ENCODE results near the gene FNDC1.
A peak's percentile ranks its signal among the peaks of the same experiment; 100 is the strongest.
"Not testable (repeated sequence)": the region's sequence is repeated elsewhere in the genome, so short reads cannot be mapped to it uniquely, and the experiment has no call there.

The FNDC1 gene
- total RNA-seq, result 0 reads per million in 2 donors

GRCh38 chr6:159169193-159169555, at the start of gene FNDC1:
Gene FNDC1 (plus strand): TSS chr6:159169400. CDS start chr6:159169597, 197 bp downstream.
- peak; percentile 32 for DNase-seq

DNA sequence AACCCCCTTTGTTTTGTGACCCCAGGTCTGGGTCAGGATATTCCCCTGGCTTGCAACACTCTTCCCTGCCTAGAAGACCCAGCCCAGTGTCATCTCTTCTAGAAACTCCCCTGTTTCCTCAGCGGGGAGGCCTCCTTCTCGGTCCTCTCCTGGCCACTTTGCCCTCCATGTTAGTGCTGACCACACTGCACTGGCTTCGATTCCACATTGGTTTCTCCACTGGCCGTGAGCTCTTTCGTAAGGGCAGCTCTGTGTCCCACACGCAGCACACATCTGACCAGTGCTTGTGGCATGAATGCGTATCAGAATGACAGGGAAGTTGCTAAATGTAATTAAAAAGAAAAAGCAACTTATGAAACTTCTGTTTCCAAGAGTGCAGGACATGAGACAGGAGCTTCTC, 49.4 kb upstream of the FNDC1 start:
- no peak for DNase-seq

DNA sequence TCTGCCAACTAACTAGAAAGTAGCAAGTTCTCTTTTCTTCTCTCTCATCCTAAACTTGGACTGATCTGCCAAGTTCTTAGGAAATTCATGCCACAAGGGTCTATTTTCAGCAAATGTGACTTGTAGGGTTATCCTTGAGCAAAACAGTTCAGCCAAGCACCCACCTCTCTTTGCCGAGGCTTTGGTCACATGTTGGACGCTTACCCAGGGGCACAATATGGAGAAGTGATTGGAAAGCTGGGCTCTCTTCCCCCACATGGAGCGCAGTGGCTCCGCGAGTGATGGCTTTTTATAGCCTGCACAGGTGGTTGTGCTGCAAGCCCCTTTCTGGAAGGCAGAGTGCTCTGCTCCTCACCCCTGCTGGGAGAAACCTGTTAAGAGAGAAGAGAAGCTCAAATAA, 47.7 kb upstream of the FNDC1 start:
- no peak for DNase-seq

DNA sequence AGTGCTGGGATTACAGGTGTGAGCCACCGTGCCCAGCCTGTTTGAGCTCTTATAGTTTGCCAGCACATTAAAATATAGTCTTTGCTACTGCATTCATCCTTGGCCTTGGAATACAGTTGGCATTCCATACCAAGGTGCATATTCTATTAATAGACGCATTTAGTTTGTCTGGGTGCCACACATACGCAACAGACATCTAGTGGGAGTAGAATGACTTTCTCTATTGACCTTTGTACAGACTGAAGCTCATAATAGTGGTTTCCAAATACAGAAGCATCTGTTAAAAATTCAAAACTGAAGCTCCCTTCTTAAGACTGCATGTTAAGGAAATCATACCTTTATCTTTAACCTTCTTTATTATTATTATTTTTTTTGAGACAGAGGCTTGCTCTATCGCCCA, 46.7 kb upstream of the FNDC1 start:
- no peak for DNase-seq

DNA sequence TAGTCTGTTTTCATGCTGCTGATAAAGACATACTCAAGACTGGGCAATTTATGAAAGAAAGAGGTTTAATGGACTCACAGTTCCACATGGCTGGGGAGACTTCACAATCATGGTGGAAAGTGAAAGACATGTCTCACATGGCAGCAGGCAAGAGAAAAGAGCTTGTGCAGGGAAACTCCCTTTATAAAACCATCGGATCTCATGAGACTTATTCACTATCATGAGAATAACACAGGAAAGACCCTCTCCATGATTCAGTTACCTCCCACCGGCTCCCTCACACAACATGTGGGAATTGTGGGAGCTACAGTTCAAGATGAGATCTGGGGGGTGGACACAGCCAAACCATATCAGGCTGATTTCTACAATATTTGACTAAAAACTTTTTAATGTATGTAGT, 45.4 kb upstream of the FNDC1 start:
- not testable (repeated sequence) for DNase-seq

GRCh38 chr6:159125014-159125609, 44.1 kb upstream of the FNDC1 start:
- DNase-seq, result no peak

DNA sequence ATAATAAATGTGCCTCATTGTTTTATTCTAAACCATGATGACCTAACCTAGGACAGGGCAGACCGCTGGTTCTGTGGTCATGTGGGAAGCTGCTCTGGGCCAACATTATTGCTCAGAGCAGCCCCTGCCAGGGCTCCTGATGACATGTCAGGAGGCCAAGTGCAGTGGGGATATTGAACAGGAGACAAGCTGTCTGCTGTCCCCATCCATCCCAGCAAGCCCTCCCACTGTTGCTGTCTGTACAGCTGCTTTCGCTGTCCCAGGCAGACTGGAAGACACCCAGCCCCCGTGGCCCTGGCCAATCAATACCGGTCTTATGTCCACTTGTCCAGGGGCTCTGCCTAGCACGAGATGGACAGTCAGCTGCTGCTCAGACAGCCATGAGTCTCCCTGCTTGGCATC, 43.2 kb upstream of the FNDC1 start:
- no peak for DNase-seq

- no peak for DNase-seq
These were observed 42.6 kb upstream of the FNDC1 start for GRCh38 chr6:159126590-159126989.

DNA sequence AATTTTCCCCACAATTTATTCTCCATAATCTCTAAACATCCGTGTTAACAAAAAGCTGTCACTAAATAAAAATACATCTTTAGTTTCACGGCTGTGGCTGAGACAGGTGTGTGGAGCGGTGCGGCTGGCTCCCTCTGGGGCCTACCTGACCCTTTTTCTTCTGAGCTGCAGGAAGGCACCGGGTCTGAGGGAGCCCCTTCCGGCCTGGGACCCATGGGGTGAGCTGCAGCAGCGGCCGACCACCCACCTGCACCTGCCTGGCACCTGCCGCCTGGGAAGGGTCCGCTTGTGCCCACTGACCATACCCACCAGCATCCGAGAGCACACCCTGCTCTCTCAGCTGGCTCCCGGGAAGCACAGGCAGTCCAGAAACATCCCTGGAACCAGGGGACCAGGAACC, 41.5 kb upstream of the FNDC1 start:
- DNase-seq, result no peak

GRCh38 chr6:159128978-159129377, 40.2 kb upstream of the FNDC1 start:
- DNase-seq, result no peak

GRCh38 chr6:159130846-159131245, 38.4 kb upstream of the FNDC1 start:
- DNase-seq, result no peak

DNA sequence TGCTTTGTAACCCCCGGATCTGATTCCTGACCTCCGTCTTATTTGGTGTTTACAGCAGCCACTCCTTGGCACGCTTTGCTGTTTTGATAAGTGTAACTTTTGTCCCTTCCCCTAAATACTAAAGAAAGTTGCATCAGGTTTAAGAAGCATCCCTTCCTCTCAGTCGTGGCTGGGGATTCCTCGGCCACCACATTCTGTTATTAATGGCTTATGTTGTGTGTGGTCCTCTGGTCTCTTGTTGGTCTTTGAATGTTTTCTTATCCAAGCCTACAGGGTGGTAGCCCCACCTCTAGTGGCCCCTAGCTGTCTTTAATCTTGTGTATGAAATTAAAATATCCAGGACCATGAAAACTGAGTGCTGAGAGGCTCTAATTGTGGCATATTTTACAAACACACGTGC, 37.5 kb upstream of the FNDC1 start:
- no peak for DNase-seq

GRCh38 chr6:159132664-159133063, 36.5 kb upstream of the FNDC1 start:
- DNase-seq, result no peak

DNA sequence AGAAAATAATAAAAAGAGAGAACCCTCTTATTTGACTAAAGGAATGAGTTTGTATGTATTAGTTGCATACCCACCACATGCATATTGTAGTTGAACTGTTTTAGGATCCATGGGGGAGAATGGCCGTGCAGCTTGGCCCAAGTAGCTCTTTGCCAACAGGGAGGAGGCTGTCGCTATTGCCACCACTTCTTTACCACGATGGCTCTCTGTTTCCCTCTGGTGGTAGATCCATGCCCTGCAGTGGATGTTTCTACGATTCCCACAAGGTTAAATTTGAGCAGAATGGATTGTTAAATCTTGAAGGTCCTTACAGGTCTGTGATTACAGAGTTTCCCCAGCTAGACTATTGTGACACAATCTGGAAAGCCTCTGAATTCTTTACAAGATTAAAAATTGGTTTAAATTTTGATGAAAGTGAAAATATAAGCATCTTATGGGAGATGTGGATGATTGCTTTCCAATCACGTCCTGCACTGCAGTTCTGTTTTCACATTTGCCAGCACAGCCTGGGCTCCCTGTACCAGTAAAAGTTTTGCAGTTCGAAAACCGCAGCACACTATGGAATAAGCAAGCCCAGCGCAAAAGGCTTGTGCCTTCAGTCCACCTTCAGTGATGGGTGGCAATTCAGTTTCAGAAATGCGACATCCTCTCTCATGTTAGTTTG, 34.4 kb upstream of the FNDC1 start:
- no peak for DNase-seq

DNA sequence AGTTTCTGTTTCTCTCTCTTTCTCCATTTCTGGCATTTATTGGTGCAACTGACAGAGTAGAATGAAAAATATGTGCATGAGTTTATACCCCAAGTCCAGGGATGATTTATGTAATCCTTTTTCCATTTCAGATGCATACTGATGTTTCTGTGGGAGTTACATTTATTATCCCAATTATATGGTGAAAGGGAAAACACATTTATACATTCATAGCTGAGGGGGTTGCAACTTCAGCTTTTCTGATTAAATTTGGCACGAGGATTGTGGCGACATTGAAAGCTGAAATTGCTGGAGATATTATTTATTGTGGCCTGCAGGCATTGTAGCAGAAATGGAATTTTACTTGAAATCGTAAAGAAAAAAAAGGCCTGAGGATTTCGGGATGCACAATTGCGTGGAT, 31.5 kb upstream of the FNDC1 start:
- no peak for DNase-seq

GRCh38 chr6:159142531-159142930, 26.7 kb upstream of the FNDC1 start:
- DNase-seq, result no peak

DNA sequence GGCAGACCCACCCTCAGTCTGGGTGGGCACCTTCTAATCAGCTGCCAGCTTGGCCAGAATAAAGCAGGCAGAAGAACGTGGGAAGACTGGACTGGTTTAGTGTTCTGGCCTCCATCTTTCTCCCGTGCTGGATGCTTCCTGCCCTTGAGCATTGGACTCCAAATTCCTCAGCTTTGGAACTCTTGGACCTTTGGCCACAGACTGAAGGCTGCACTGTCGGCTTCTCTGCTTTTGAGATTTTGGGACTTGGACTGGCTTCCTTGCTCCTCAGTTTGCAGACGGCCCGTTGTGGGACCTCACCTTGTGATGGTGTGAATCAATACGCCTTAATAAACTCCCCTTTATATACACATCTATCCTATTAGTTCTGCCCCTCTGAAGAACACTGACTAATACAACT, 20.6 kb upstream of the FNDC1 start:
- DNase-seq, result no peak

GRCh38 chr6:159149641-159150040, 19.6 kb upstream of the FNDC1 start:
- no peak for DNase-seq

- no peak for DNase-seq
These were observed 17.8 kb upstream of the FNDC1 start for GRCh38 chr6:159151266-159151855.

DNA sequence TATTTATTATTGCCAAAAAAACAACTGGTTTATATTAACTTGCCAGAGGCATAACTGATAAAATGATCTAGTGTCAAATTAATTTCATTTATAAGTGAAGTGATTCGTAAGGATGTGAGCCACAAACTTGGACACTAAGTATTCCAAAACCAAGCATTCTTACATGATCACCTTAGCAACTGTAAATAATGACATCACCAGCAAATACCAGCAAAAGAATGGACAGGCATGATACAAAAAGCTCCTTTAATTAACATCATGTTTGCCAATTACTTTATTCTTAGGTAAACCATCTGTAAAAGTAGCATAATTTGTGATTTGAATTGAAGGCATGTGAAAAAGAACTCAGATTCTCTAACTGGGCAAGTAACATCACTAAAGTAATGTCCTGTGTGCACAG, 17.2 kb upstream of the FNDC1 start:
- no peak for DNase-seq

- no peak for DNase-seq
These were observed 16.4 kb upstream of the FNDC1 start for GRCh38 chr6:159152782-159153181.

DNA sequence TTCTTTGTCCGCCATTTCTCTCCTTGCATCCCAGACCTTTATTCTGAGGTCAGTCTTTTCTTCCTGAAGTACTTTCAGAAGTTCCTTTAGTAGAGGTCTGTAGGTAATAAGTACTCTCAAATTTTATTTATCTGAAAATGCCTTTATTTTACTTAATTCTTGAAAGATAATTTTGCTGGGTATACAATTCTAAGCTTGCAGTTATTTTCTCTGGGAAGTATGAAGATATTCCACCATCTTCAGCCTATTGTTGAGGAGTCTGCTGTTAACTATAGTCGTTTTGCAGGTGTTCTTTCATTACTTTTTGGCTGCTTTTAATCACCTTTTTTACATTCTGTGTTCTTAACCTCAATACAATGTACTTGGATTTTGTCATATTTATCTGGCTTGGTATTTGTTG, 13.5 kb upstream of the FNDC1 start:
- DNase-seq, result no peak

DNA sequence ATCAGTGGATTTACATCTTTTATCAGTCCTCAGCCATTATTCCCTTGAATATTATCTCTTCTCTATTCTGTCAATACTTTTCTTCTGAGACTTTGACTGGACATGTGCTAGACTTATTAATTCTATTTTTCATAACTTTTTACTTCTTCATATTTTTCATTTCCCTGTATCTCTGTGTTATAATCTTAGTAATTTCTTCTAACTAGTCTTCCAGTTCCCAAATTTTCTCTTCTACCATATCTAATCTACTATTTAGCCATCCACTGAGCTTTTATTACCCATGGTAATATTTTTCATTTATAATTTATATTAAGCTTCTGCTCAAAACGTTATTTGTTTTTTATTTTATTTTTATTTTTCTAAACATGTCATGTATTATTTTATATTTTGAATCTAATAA, 13.1 kb upstream of the FNDC1 start:
- DNase-seq, result no peak

DNA sequence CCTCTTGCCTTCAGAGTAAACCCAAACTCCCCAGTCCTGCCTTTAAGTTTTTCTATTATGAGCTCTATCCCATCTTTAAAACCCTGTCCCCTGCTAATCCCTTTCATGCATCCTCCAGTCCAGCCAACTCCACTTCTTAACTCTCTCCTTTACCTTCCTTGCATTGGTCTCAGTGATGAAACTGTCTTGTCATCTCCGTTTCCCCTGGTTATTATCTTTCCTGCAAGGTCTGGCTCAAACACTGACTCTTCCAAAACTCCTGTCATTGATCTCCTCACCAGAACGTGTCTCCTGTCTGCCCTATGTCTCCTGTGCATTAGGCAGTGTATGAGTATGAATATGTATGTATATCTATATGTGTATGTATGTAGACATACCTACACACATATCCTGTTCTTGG, 11.8 kb upstream of the FNDC1 start:
- no peak for DNase-seq

DNA sequence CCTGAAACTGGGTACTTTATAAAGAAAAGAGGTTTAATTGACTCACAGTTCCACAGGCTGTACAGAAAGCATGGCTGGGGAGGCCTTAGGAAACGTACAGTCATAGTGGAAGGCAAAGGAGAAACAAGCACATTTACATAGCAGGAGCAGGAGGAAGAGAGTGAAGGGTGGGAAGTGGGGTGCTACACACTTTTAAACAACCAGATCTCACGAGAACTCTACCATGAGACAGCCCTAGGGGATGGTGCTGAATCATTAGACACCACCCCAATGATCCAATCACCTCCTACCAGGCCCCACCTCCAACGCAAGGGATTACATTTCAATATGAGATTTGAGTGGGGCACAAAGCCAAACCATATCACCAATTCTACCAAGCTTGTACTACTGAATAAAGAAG, 7.4 kb upstream of the FNDC1 start:
- DNase-seq, result no peak
